HG03159 (cell line): ENCODE results near the gene PSMD13.
"Not testable (repeated sequence)": the region's sequence is repeated elsewhere in the genome, so short reads cannot be mapped to it uniquely, and the experiment has no call there.

Experiments used
- ATAC-seq: cut with Tn5 transposase; IDR thresholded peaks from one replicate; pipeline ENCODE4 v1.9.1; 2021; ENCODE audit warnings: mild to moderate bottlenecking, moderate library complexity; ENCODE audit not compliant: unreplicated experiment

Gene PSMD13

GRCh38 chr11:236774-237767 is at the start of gene PSMD13:
Gene PSMD13, plus strand, starts transcription at chr11:236976. Its CDS starts 74 bp downstream, at chr11:237050.
- ATAC-seq, result peak; percentile 79

- ATAC-seq, result peak; percentile 4
Observed at GRCh38 chr11:189200-189783, 47.5 kb upstream of the PSMD13 start.

- ATAC-seq, result peak; percentile 73
Observed at GRCh38 chr11:189843-190311, 46.9 kb upstream of the PSMD13 start.

GRCh38 chr11:190546-190945 is 46.2 kb upstream of the PSMD13 start:
- ATAC-seq, result not testable (repeated sequence)

- not testable (repeated sequence) for ATAC-seq
Observed at GRCh38 chr11:191490-192478, 45.0 kb upstream of the PSMD13 start.

- not testable (repeated sequence) for ATAC-seq
Observed at GRCh38 chr11:192674-193128, 44.1 kb upstream of the PSMD13 start, which contains the start of gene SCGB1C1. Gene SCGB1C1, plus strand, starts transcription at chr11:193078. Its CDS starts 22 bp downstream, at chr11:193100.

GRCh38 chr11:193481-193880 is 43.3 kb upstream of the PSMD13 start:
- ATAC-seq, result not testable (repeated sequence)

GRCh38 chr11:196786-197731 is 39.7 kb upstream of the PSMD13 start:
- no peak for ATAC-seq

- no peak for ATAC-seq
Observed at GRCh38 chr11:197741-198235, 39.0 kb upstream of the PSMD13 start.

- no peak for ATAC-seq
Observed at GRCh38 chr11:198236-198806, 38.5 kb upstream of the PSMD13 start.

GRCh38 chr11:199004-199581 is 37.7 kb upstream of the PSMD13 start:
- no peak for ATAC-seq

GRCh38 chr11:199782-200181 is 37.0 kb upstream of the PSMD13 start:
- ATAC-seq, result no peak

- ATAC-seq, result no peak
Observed at GRCh38 chr11:200224-201003, 36.4 kb upstream of the PSMD13 start.

GRCh38 chr11:201966-202365 is 34.8 kb upstream of the PSMD13 start:
- no peak for ATAC-seq

- ATAC-seq, result no peak
Observed at GRCh38 chr11:202490-202889, 34.3 kb upstream of the PSMD13 start.

GRCh38 chr11:203056-203944 is 33.5 kb upstream of the PSMD13 start:
- no peak for ATAC-seq
